ENCODE results near the gene TRAF1.

TRAF1 gene

GRCh38 chr9:120889606-120890271 is 36.9 kb downstream of the TRAF1 start:
- no peak for TF ChIP-seq CTCF (IDR thresholded peaks at IDR 0.05; ENCODE audit: insufficient read depth, low read depth, low read length, missing control alignments)
- H3K4me3 ChIP-seq (ENCODE audit: low read depth, low read length) = no peak overlapping the region
- no peak for DNase-seq (ENCODE audit: low read depth)

- no peak for DNase-seq (ENCODE audit: low read depth)
- no peak for TF ChIP-seq CTCF (IDR thresholded peaks at IDR 0.05; ENCODE audit: insufficient read depth, low read depth, low read length, missing control alignments)
- H3K4me3 ChIP-seq (ENCODE audit: low read depth, low read length) = no peak overlapping the region
These were observed 38.0 kb downstream of the TRAF1 start for GRCh38 chr9:120888626-120889025.

GRCh38 chr9:120886490-120886967 is 40.1 kb downstream of the TRAF1 start:
- no peak for TF ChIP-seq CTCF (IDR thresholded peaks at IDR 0.05; ENCODE audit: insufficient read depth, low read depth, low read length, missing control alignments)
- DNase-seq (ENCODE audit: low read depth) = no peak
- no peak overlapping the region for H3K4me3 ChIP-seq (ENCODE audit: low read depth, low read length)

GRCh38 chr9:120885958-120886357 is 40.6 kb downstream of the TRAF1 start:
- no peak overlapping the region for H3K4me3 ChIP-seq (ENCODE audit: low read depth, low read length)
- no peak for TF ChIP-seq CTCF (IDR thresholded peaks at IDR 0.05; ENCODE audit: insufficient read depth, low read depth, low read length, missing control alignments)
- no peak for DNase-seq (ENCODE audit: low read depth)

- no peak overlapping the region for H3K4me3 ChIP-seq (ENCODE audit: low read depth, low read length)
- no peak for TF ChIP-seq CTCF (IDR thresholded peaks at IDR 0.05; ENCODE audit: insufficient read depth, low read depth, low read length, missing control alignments)
- DNase-seq (ENCODE audit: low read depth) = no peak
These were observed 41.1 kb downstream of the TRAF1 start for GRCh38 chr9:120885457-120885856.

- no peak for TF ChIP-seq CTCF (IDR thresholded peaks at IDR 0.05; ENCODE audit: insufficient read depth, low read depth, low read length, missing control alignments)
- no peak for DNase-seq (ENCODE audit: low read depth)
- no peak overlapping the region for H3K4me3 ChIP-seq (ENCODE audit: low read depth, low read length)
These were observed 43.0 kb downstream of the TRAF1 start for GRCh38 chr9:120883608-120883996.

Data from GM12865 (cell line).